Thyroid gland (tissue), 4 donors: ENCODE measurements around the gene SNX27.

Experiments
- POLR2A ChIP-seq, 2 donors: fragments of 450-650 bp; IDR thresholded peaks; one replicate each; pipeline ENCODE4 v1.6.1; 2017; ENCODE audit warnings: antibody characterized with exemption in 2 of 2, mild to moderate bottlenecking in 2 of 2, moderate library complexity in 1 of 2
- TF ChIP-seq, protein P1 (sequence below), 6 experiments: fragments of 200-600 bp in 3 of 6; fragments of 450-650 bp in 3 of 6; sonication (generic) in 3 of 6; IDR thresholded peaks; one replicate each; pipeline ENCODE4 v1.5.1; 2016 to 2019; ENCODE audit warnings: antibody characterized with exemption in 6 of 6, mild to moderate bottlenecking in 2 of 6, inconsistent platforms in 1 of 6, moderate library complexity in 1 of 6

DNA sequence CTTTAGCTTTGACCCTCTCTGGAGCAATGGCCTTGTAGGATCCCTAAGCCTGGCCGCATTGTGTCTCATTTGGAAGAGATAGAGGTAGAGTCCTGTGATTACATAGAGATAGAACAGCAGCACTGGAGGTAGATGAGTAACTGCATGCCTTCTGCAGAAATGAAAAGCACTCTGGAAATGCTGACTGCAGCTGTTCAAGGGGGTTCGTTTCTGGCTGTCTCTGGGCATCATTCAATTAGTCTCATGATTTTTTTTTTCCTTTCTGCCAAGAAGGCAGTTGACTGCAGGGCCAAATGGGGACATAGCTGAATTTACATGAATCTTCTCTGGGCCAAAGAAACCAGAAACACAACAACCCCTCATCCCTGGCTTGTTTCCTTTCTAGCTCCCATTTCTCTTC is 28.1 kb upstream of the SNX27 start:
- no peak for TF ChIP-seq POLR2A (IDR thresholded peaks at IDR 0.05)
- TF ChIP-seq, protein P1, sequence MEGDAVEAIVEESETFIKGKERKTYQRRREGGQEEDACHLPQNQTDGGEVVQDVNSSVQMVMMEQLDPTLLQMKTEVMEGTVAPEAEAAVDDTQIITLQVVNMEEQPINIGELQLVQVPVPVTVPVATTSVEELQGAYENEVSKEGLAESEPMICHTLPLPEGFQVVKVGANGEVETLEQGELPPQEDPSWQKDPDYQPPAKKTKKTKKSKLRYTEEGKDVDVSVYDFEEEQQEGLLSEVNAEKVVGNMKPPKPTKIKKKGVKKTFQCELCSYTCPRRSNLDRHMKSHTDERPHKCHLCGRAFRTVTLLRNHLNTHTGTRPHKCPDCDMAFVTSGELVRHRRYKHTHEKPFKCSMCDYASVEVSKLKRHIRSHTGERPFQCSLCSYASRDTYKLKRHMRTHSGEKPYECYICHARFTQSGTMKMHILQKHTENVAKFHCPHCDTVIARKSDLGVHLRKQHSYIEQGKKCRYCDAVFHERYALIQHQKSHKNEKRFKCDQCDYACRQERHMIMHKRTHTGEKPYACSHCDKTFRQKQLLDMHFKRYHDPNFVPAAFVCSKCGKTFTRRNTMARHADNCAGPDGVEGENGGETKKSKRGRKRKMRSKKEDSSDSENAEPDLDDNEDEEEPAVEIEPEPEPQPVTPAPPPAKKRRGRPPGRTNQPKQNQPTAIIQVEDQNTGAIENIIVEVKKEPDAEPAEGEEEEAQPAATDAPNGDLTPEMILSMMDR (IDR thresholded peaks at IDR 0.05): no peak
